Vagina (tissue), 2 donors: ENCODE results near the gene PLOD1.

Experiments
- POLR2A ChIP-seq, 2 donors: fragments of 450-650 bp; IDR thresholded peaks; one replicate each; pipeline ENCODE4 v1.6.1; 2017; ENCODE audit warnings: antibody characterized with exemption in 2 of 2, mild to moderate bottlenecking in 2 of 2, moderate library complexity in 2 of 2
- TF ChIP-seq, protein P1 (sequence below), 3 experiments: fragments of 450-650 bp in 2 of 3; fragments of 200-600 bp in 1 of 3; sonication (generic) in 1 of 3; IDR thresholded peaks; one replicate each; pipeline ENCODE4 v1.5.1; 2017 to 2019; ENCODE audit warnings: antibody characterized with exemption in 3 of 3, mild to moderate bottlenecking in 2 of 3, moderate library complexity in 2 of 3

DNA sequence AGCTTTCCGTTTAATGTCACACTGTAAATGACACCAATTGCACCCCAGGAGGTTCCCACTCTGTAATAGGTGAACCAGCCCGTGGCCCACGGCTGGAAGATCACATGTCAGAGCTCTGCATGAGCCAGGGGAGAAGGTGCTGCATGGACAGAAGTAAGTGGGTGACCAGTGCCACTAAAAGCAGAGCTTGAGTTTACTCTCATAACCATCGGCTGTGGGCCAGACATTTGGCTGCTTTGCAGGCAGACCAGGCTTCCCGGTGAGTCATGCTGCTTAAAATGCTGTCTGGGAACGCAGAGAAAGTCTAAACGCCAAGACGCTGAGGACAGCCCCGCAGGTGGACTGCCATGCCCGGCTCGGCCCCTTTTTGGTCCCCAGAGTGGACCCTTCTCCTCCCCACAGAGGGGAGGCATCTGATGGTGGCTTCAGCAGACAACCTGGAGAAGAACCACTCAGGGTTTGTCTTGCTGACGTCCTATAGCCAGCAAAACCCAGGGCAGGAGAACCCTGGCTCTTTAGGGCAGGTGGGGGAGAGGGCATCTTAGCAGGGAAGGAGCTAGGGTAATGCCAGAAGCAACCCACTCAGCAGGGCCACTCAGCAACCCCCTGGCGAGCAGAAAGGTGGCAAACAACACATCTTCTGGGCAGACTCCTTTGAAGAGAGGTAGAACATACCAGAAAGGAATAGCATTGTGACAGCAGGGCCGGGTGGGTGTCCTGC, 15.6 kb upstream of the PLOD1 start:
- TF ChIP-seq, protein P1, sequence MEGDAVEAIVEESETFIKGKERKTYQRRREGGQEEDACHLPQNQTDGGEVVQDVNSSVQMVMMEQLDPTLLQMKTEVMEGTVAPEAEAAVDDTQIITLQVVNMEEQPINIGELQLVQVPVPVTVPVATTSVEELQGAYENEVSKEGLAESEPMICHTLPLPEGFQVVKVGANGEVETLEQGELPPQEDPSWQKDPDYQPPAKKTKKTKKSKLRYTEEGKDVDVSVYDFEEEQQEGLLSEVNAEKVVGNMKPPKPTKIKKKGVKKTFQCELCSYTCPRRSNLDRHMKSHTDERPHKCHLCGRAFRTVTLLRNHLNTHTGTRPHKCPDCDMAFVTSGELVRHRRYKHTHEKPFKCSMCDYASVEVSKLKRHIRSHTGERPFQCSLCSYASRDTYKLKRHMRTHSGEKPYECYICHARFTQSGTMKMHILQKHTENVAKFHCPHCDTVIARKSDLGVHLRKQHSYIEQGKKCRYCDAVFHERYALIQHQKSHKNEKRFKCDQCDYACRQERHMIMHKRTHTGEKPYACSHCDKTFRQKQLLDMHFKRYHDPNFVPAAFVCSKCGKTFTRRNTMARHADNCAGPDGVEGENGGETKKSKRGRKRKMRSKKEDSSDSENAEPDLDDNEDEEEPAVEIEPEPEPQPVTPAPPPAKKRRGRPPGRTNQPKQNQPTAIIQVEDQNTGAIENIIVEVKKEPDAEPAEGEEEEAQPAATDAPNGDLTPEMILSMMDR (IDR thresholded peaks at IDR 0.05), result no peak
- TF ChIP-seq POLR2A (IDR thresholded peaks at IDR 0.05), result no peak
